GM23338 (cell line): Measurements from ENCODE around the gene SLC25A25. TPM values are rescaled to one million over a fixed set of nuclear protein-coding genes. Genes with fewer than 3 reads are reported as not detected.

Source experiments
- CREB1 ChIP-seq: fragments of 250-450 bp; sonication (Bioruptor Pico); IDR thresholded peaks from 2 replicates; pipeline ENCODE4 v1.5.0; 2020; ENCODE audit warnings: low read depth, mild to moderate bottlenecking, moderate library complexity
- ETS1 ChIP-seq: IDR thresholded peaks from 2 replicates; pipeline ENCODE4 v1.6.1; 2016; ENCODE audit warnings: antibody characterized with exemption
- EZH2 ChIP-seq: fragments of 200-600 bp; sonication (generic); IDR thresholded peaks from one replicate; pipeline ENCODE4 v1.8.0; 2017; ENCODE audit warnings: antibody characterized with exemption, mild to moderate bottlenecking, low read depth; ENCODE audit not compliant: unreplicated experiment
- EZH2phosphoT487 ChIP-seq: fragments of 200-600 bp; sonication (generic); IDR thresholded peaks from one replicate; pipeline ENCODE4 v1.8.1; 2018; ENCODE audit warnings: antibody characterized with exemption; ENCODE audit not compliant: unreplicated experiment
- NANOG ChIP-seq: IDR thresholded peaks from 2 replicates; pipeline ENCODE4 v1.6.1; 2016; ENCODE audit warnings: antibody characterized with exemption, borderline replicate concordance
- POLR2AphosphoS5 ChIP-seq: IDR thresholded peaks from 2 replicates; pipeline ENCODE4 v1.6.1; 2016; ENCODE audit warnings: antibody characterized with exemption, low read depth
- REST ChIP-seq: IDR thresholded peaks from one replicate; pipeline ENCODE4 v1.6.1; 2018; ENCODE audit warnings: antibody characterized with exemption; ENCODE audit not compliant: unreplicated experiment
- STAT1 ChIP-seq: IDR thresholded peaks from one replicate; pipeline ENCODE4 v1.6.1; 2016; ENCODE audit warnings: antibody characterized with exemption; ENCODE audit not compliant: unreplicated experiment
- ZNF114 ChIP-seq: fragments of 250-450 bp; sonication (Bioruptor Pico); IDR thresholded peaks from 2 replicates; pipeline ENCODE4 v1.5.0; 2020; ENCODE audit warnings: mild to moderate bottlenecking, moderate library complexity
- ZNF462 ChIP-seq: fragments of 250-450 bp; sonication (Bioruptor Pico); IDR thresholded peaks from 2 replicates; pipeline ENCODE4 v1.5.0; 2020; ENCODE audit warnings: mild to moderate bottlenecking, moderate library complexity
- polyA plus RNA-seq: library from polyadenylated mRNA; unstranded; fragments of >200 nt; fragmentation: Nextera tagmentation; extraction: Ambion mirVana; gene quantifications from 2 replicates; pipeline ENCODE4 v1.2.1, GENCODE V29; 2016
- total RNA-seq: library from RNA; depleted of rRNA; stranded (reverse); fragments of >200 nt; shearing (Covaris generic); gene quantifications from 2 replicates; pipeline ENCODE4 v1.2.3, GENCODE V29; 2014

SLC25A25 gene
- total and polyA plus RNA-seq, 2 experiments from 2014 or later: 7.1 to 27.0 TPM

- TF ChIP-seq ZNF462 (CRISPR knock-in tag) (no peak), NANOG (no peak), ZNF114 (no peak), CREB1 (CRISPR knock-in tag) (no peak), POLR2AphosphoS5 (no peak), EZH2 (no peak), ETS1 (no peak), EZH2phosphoT487 (no peak), STAT1 (no peak), REST (no peak)
Observed at GRCh38 chr9:128094950-128095544, 27.0 kb downstream of the SLC25A25 start (continued).
